ENCODE results near the gene PAPLN.

DNA sequence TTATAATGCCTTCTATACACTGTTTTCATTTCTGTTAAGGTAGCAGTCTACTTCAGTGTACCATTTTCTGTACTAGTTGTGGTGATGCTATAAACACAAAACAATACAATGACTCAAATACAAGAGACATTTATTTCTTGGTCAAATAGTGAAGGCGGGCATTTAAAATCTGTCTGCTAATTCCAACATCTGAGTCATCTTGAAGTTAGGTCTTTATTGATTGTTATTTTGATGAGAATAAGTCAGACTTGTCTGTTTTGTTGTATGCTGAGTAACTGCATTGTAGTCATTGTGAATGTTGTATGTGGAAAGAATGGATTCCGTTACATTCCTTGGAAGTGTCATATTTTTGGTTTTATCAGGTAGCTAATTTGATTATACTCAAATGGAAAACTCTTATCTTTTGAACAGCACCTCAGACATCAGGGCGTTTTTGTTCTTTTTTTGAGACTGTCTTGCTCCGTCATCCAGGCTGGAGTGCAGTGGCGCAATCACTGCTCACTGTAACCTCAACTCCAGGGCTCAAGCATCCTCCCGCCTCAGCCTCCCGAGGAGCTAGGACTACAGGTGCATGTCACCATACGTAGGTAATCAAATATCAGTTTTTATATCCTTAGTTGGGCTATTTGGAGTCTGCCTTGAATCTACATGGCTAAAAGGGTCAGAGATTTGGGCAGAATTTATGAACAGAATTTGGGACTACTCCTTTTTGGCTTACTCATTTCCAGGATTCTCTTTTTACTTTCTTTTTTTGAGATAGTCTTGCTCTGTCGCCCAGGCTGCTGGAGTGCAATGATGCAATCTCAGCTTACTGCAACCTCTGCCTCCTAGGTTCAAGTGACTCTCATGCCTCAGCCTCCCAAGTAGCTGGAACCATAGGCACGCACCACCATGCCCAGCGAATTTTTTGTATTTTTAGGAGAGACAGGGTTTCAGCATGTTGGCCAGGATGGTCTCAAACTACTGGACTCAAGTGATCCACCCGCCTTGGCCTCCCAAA is 56.8 kb downstream of the PAPLN start:
- TF ChIP-seq, protein P1, sequence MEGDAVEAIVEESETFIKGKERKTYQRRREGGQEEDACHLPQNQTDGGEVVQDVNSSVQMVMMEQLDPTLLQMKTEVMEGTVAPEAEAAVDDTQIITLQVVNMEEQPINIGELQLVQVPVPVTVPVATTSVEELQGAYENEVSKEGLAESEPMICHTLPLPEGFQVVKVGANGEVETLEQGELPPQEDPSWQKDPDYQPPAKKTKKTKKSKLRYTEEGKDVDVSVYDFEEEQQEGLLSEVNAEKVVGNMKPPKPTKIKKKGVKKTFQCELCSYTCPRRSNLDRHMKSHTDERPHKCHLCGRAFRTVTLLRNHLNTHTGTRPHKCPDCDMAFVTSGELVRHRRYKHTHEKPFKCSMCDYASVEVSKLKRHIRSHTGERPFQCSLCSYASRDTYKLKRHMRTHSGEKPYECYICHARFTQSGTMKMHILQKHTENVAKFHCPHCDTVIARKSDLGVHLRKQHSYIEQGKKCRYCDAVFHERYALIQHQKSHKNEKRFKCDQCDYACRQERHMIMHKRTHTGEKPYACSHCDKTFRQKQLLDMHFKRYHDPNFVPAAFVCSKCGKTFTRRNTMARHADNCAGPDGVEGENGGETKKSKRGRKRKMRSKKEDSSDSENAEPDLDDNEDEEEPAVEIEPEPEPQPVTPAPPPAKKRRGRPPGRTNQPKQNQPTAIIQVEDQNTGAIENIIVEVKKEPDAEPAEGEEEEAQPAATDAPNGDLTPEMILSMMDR (IDR thresholded peaks at IDR 0.05), result no peak
- TF ChIP-seq POLR2A (IDR thresholded peaks at IDR 0.05), result no peak
